A673 (cell line): Measurements from ENCODE around the gene MINDY4. TPM values are rescaled to one million over a fixed set of nuclear protein-coding genes. Genes with fewer than 3 reads are reported as not detected.

Experiments used
- BruUV-seq: library from RNA; stranded (reverse); fragments of 400-500 nt; replicated peaks from 2 replicates; lab custom pipeline; 2021; lab: Mats Ljungman, UMichigan
- CTCF ChIA-PET: fragments of 300-600 bp; sonication (Branson Sonifier 250); formaldehyde crosslinking; loops from one replicate; lab custom pipeline; 2022; ENCODE audit warnings: antibody characterized with exemption; lab: Charles Lee
- POLR2A ChIA-PET: fragments of 300-600 bp; sonication (Branson Sonifier 250); formaldehyde crosslinking; loops from one replicate; lab custom pipeline; 2022; ENCODE audit warnings: antibody characterized with exemption; ENCODE audit not compliant: low non-redundant PET; lab: Charles Lee
- DNase-seq: peaks from one replicate; pipeline ENCODE4 v3.0.0-alpha.2; 2015; ENCODE audit warnings: low spot score
- H3K27ac ChIP-seq: fragments of 200-600 bp; sonication (generic); 2 replicates; pipeline ENCODE4 v1.5.1; 2016; ENCODE audit warnings: mixed run types, low read depth, mild to moderate bottlenecking, mixed read lengths, antibody characterized with exemption, low read length; ENCODE audit not compliant: poor library complexity, severe bottlenecking
- H3K27me3 ChIP-seq: fragments of 200-600 bp; sonication (generic); replicated peaks from 2 replicates; pipeline ENCODE4 v1.6.1; 2017; ENCODE audit warnings: mixed run types, low read depth, mild to moderate bottlenecking, mixed read lengths, antibody characterized with exemption, low read length; ENCODE audit not compliant: insufficient read depth, poor library complexity
- H3K36me3 ChIP-seq: fragments of 200-600 bp; sonication (generic); 2 replicates; pipeline ENCODE4 v1.6.1; 2016; ENCODE audit warnings: mixed run types, mild to moderate bottlenecking, mixed read lengths, antibody characterized with exemption, low read length; ENCODE audit not compliant: insufficient read depth, poor library complexity, severe bottlenecking
- H3K4me1 ChIP-seq: fragments of 200-600 bp; sonication (generic); 2 replicates; pipeline ENCODE4 v1.6.1; 2017; ENCODE audit warnings: mixed run types, mild to moderate bottlenecking, mixed read lengths, antibody characterized with exemption, low read length; ENCODE audit not compliant: insufficient read depth, poor library complexity, severe bottlenecking
- H3K4me3 ChIP-seq: fragments of 200-600 bp; sonication (generic); 2 replicates; pipeline ENCODE4 v1.5.1; 2016; ENCODE audit warnings: low read depth, mixed run types, mild to moderate bottlenecking, mixed read lengths, low read length; ENCODE audit not compliant: poor library complexity, severe bottlenecking
- H3K9me3 ChIP-seq: fragments of 200-600 bp; sonication (generic); 2 replicates; pipeline ENCODE4 v1.6.1; 2016; ENCODE audit warnings: mixed run types, low read depth, mild to moderate bottlenecking, mixed read lengths, antibody characterized with exemption, low read length; ENCODE audit not compliant: poor library complexity, severe bottlenecking
- CTCF ChIP-seq: fragments of 300-800, 200-600 bp; sonication (generic); conservative IDR thresholded peaks from 2 replicates; pipeline ENCODE4 v1.5.1; 2017; ENCODE audit warnings: low read depth, mild to moderate bottlenecking, antibody characterized with exemption, low read length, moderate library complexity, mixed read lengths
- EZH2 ChIP-seq: fragments of 200-600 bp; sonication (generic); IDR thresholded peaks from 2 replicates; pipeline ENCODE4 v1.6.1; 2017; ENCODE audit warnings: borderline replicate concordance, low read depth, mild to moderate bottlenecking, mixed read lengths, antibody characterized with exemption, low read length; ENCODE audit not compliant: poor library complexity, severe bottlenecking
- intact Hi-C: fragments of 100-400 bp; cut with micrococcal nuclease; formaldehyde crosslinking; loops from one replicate; pipeline ENCODE4 v1.10.0; 2022; ENCODE audit not compliant: unreplicated experiment
- total RNA-seq: library from RNA; stranded (reverse); gene quantifications from 2 replicates; pipeline ENCODE4 v1.2.3, GENCODE V29; 2021

The MINDY4 gene
- total RNA-seq, 1 experiment from 2014 or later = 3.8 TPM

- Histone ChIP-seq H3K27me3 (no peaks in the 10 kb centered on the region), H3K36me3 (no peaks in the 10 kb centered on the region), H3K4me1 (no peaks in the 10 kb centered on the region), H3K27ac (no peak overlapping the region), H3K9me3 (no peaks in the 10 kb centered on the region), H3K4me3 (no peak overlapping the region)
- POLR2A ChIA-PET = interaction anchor here (0.6 kb wide), 1 partner anchor 202 kb away, joined by 5 read pairs; no protein-coding TSS in a partner anchor
- BruUV-seq = no TSS peak
- intact Hi-C loops = no loop called here
- no peak for TF ChIP-seq CTCF
- DNase-seq = no peak
- CTCF ChIA-PET = no interaction called here
Measured at GRCh38 chr7:30922596-30922995, 151.4 kb downstream of the MINDY4 start.

- H3K36me3 ChIP-seq = no peaks in the 10 kb centered on the region
- no peak overlapping the region for H3K4me3 ChIP-seq
- TF ChIP-seq CTCF = no peak
- no peak for TF ChIP-seq EZH2
- H3K4me1 ChIP-seq = no peaks in the 10 kb centered on the region
- CTCF ChIA-PET = interaction anchor here (1.2 kb wide), 1 partner anchor 15 kb away, joined by 4 read pairs; no protein-coding TSS in a partner anchor
- no peaks in the 10 kb centered on the region for H3K27me3 ChIP-seq
- H3K27ac ChIP-seq = no peak overlapping the region
- no peak for DNase-seq
- POLR2A ChIA-PET = interaction anchor here (0.6 kb wide), 1 partner anchor 201 kb away, joined by 5 read pairs; no protein-coding TSS in a partner anchor
- BruUV-seq = no TSS peak
- no peaks in the 10 kb centered on the region for H3K9me3 ChIP-seq
- intact Hi-C loops = no loop called here
Measured at GRCh38 chr7:30923009-30923773, 152.0 kb downstream of the MINDY4 start.

GRCh38 chr7:30923774-30924413, 152.7 kb downstream of the MINDY4 start:
- no peaks in the 10 kb centered on the region for H3K4me1 ChIP-seq
- TF ChIP-seq EZH2 (no peak), CTCF (no peak)
- no peak overlapping the region for H3K4me3 ChIP-seq
- CTCF ChIA-PET = interaction anchor here (1.2 kb wide), 1 partner anchor 15 kb away, joined by 4 read pairs; no protein-coding TSS in a partner anchor
- BruUV-seq = no TSS peak
- no peaks in the 10 kb centered on the region for H3K27me3 ChIP-seq
- intact Hi-C loops = no loop called here
- H3K9me3 ChIP-seq = no peaks in the 10 kb centered on the region
- no peak overlapping the region for H3K27ac ChIP-seq
- POLR2A ChIA-PET = no interaction called here
- no peaks in the 10 kb centered on the region for H3K36me3 ChIP-seq
- DNase-seq = no peak
